Thoracic aorta (tissue), 2 donors: ENCODE data around the gene IL21R. TPM values are rescaled to one million over a fixed set of nuclear protein-coding genes. Genes with fewer than 3 reads are reported as not detected.

Experiments used
- ATAC-seq: fragments of 150-250 bp; one replicate; pipeline ENCODE4 v1.8.0; 2017; ENCODE audit warnings: low read depth; ENCODE audit not compliant: insufficient number of reproducible peaks, low FRiP score
- DNase-seq: peaks from one replicate; pipeline ENCODE4 v3.0.0-alpha.2; 2020; ENCODE audit warnings: low spot score
- H3K27ac ChIP-seq, 2 donors: fragments of 200-600 bp; sonication (generic); 1 replicate in 1 of 2; 2 replicates in 1 of 2; pipeline ENCODE4 v1.5.1; 2016; ENCODE audit warnings: mild to moderate bottlenecking in 2 of 2, moderate library complexity in 2 of 2
- H3K27me3 ChIP-seq: fragments of 200-600 bp; sonication (generic); replicated peaks from 2 replicates; pipeline ENCODE4 v1.6.0; 2016; ENCODE audit warnings: mild to moderate bottlenecking; ENCODE audit not compliant: insufficient read depth
- H3K36me3 ChIP-seq: fragments of 200-600 bp; sonication (generic); one replicate; pipeline ENCODE4 v1.5.1; 2016
- H3K4me1 ChIP-seq, 2 donors: fragments of 200-600 bp; sonication (generic); 1 replicate in 1 of 2; 2 replicates in 1 of 2; pipeline versions ENCODE4 v1.5.1 to v1.6.0; 2016; ENCODE audit warnings: low read depth in 2 of 2, mild to moderate bottlenecking in 1 of 2; ENCODE audit not compliant: control insufficient read depth in 1 of 2
- H3K4me3 ChIP-seq: fragments of 200-600 bp; sonication (generic); 2 replicates; pipeline ENCODE4 v1.5.1; 2016; ENCODE audit warnings: mild to moderate bottlenecking
- H3K9me3 ChIP-seq: fragments of 200-600 bp; sonication (generic); 2 replicates; pipeline ENCODE4 v1.5.1; 2016
- CTCF ChIP-seq: fragments of 200-600 bp; sonication (generic); IDR thresholded peaks from one replicate; pipeline ENCODE4 v1.5.1; 2019; ENCODE audit warnings: antibody characterized with exemption
- total RNA-seq, 2 donors: library from RNA; depleted of rRNA; stranded (reverse); fragments of >200 nt; gene quantifications; one replicate each; pipeline versions ENCODE4 v1.1.0 to v1.2.3, GENCODE V29; 2016

IL21R gene
- total RNA-seq, 2 donors from 2014 or later, result 0.14 to 1.8 TPM

DNA sequence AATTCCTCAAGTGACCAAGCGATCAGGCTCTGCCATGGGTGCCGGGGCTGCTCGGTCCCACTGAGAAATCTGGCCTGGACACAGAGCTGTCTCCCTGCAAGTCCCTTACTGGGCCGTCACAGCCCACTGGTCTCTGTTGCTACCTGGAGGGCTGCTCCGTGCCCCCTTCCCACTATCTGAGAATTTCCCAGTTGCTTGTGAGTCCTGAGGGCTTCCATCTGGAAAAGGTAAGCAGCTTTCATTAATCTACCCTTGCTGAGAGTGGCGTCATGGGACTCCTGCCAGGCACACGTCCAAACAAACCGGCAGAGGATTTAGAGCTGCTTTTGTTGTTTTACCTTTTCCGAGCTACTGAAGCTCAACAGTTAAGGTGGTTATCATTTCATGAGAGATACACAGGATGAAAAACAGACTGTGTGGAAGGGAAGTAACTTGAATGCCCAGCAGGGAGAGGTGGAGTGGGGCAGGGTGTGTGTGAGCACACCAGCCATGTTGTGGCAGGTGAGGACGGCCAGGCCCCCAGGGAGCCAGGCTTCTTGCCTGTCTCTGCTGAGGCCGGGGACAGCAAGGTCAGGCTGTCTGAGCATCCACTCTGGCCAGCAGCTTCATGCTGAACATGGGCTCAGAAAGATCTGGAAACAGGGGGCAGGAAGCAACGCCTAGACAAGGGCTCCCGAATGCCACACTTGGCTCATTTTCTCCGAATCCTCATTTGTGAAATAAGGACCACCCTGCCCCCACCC is 97.1 kb downstream of the IL21R start:
- no peak for DNase-seq
- Histone ChIP-seq H3K27ac (no peak overlapping the region), H3K9me3 (no peaks in the 10 kb centered on the region), H3K36me3 (peaks cover 70% of the 10 kb centered on the region), H3K4me3 (no peak overlapping the region), H3K27me3 (no peaks in the 10 kb centered on the region), H3K4me1 (no peaks in the 10 kb centered on the region)
- no peak for ATAC-seq
- no peak for TF ChIP-seq CTCF

GRCh38 chr16:27499659-27500055 is 97.7 kb downstream of the IL21R start:
- no peaks in the 10 kb centered on the region for H3K27me3 ChIP-seq
- no peak for TF ChIP-seq CTCF
- ATAC-seq (no peak), DNase-seq (no peak)
- H3K27ac ChIP-seq, result no peak overlapping the region
- no peaks in the 10 kb centered on the region for H3K9me3 ChIP-seq
- peaks cover 72% of the 10 kb centered on the region for H3K36me3 ChIP-seq
- no peak overlapping the region for H3K4me3 ChIP-seq
- no peaks in the 10 kb centered on the region for H3K4me1 ChIP-seq

GRCh38 chr16:27500801-27501200 is 98.8 kb downstream of the IL21R start:
- Histone ChIP-seq H3K4me3 (no peak overlapping the region), H3K36me3 (peaks cover 76% of the 10 kb centered on the region), H3K27ac (no peak overlapping the region), H3K9me3 (no peaks in the 10 kb centered on the region), H3K27me3 (no peaks in the 10 kb centered on the region), H3K4me1 (no peaks in the 10 kb centered on the region)
- DNase-seq (no peak), ATAC-seq (no peak)
- TF ChIP-seq CTCF, result no peak

Other genes with a start within 250 kb of the IL21R start
- gene KDM8, start 198.6 kb upstream of the IL21R start, total RNA-seq, result 1 to 10 TPM; 1.5 to 9.0 TPM
- gene NSMCE1, start 133.4 kb upstream of the IL21R start, total RNA-seq, result 10 to 100 TPM; 23.8 to 44.5 TPM
- gene IL4R, start 88.2 kb upstream of the IL21R start, total RNA-seq, result 100 to 1,000 TPM in 1 of 2 donors, 10 to 100 TPM in 1; 46.2 to 148 TPM
- 10 to 100 TPM; 51.9 to 83.2 TPM for gene GTF3C1, start 147.7 kb downstream of the IL21R start, total RNA-seq
- 10 to 100 TPM; 16.0 to 23.7 TPM for gene KATNIP, start 148.0 kb downstream of the IL21R start, total RNA-seq